Smooth muscle cell (in vitro differentiated cells): ENCODE measurements around the gene SNRPD2. TPM values are rescaled to one million over a fixed set of nuclear protein-coding genes. Genes with fewer than 3 reads are reported as not detected.
"Not testable (repeated sequence)": the region's sequence is repeated elsewhere in the genome, so short reads cannot be mapped to it uniquely, and the experiment has no call there.

Source experiments
- DNase-seq: peaks from one replicate; lab custom pipeline; 2025; ENCODE audit not compliant: unreplicated experiment; lab: John Stamatoyannopoulos, UW
- H2AFZ ChIP-seq: fragments of 200-600 bp; sonication (generic); 2 replicates; pipeline ENCODE4 v1.6.0; 2016; ENCODE audit warnings: antibody characterized with exemption, low read depth, mild to moderate bottlenecking
- H3F3A ChIP-seq: fragments of 200-600 bp; sonication (generic); 2 replicates; pipeline ENCODE4 v1.6.0; 2017; ENCODE audit warnings: antibody characterized with exemption, low read depth
- H3K27ac ChIP-seq: fragments of 200-600 bp; sonication (generic); 2 replicates; pipeline ENCODE4 v1.5.1; 2016; ENCODE audit warnings: low read depth, mild to moderate bottlenecking
- H3K27me3 ChIP-seq: fragments of 200-600 bp; sonication (generic); 2 replicates; pipeline ENCODE4 v1.6.1; 2016; ENCODE audit warnings: low read depth, mild to moderate bottlenecking
- H3K36me3 ChIP-seq: fragments of 200-600 bp; sonication (generic); 2 replicates; pipeline ENCODE4 v1.5.1; 2016; ENCODE audit warnings: low read depth
- H3K4me1 ChIP-seq: fragments of 200-600 bp; sonication (generic); 2 replicates; pipeline ENCODE4 v1.5.1; 2016; ENCODE audit warnings: low read depth
- H3K4me2 ChIP-seq: fragments of 200-600 bp; sonication (generic); 2 replicates; pipeline ENCODE4 v1.6.0; 2016; ENCODE audit warnings: mild to moderate bottlenecking
- H3K4me3 ChIP-seq: fragments of 200-600 bp; sonication (generic); 2 replicates; pipeline ENCODE4 v1.5.1; 2016; ENCODE audit warnings: mild to moderate bottlenecking
- H3K79me2 ChIP-seq: fragments of 200-600 bp; sonication (generic); 2 replicates; pipeline ENCODE4 v1.6.0; 2016; ENCODE audit warnings: low read depth, mild to moderate bottlenecking
- H3K9ac ChIP-seq: fragments of 200-600 bp; sonication (generic); 2 replicates; pipeline ENCODE4 v1.6.0; 2016; ENCODE audit warnings: low read depth
- H3K9me3 ChIP-seq: fragments of 200-600 bp; sonication (generic); replicated peaks from 2 replicates; pipeline ENCODE4 v1.5.1; 2016; ENCODE audit warnings: low read depth
- H4K20me1 ChIP-seq: fragments of 200-600 bp; sonication (generic); 2 replicates; pipeline ENCODE4 v1.6.0; 2016; ENCODE audit warnings: low read depth
- CTCF ChIP-seq: fragments of 200-600 bp; sonication (generic); IDR thresholded peaks from 2 replicates; pipeline ENCODE4 v1.5.1; 2017; ENCODE audit warnings: borderline replicate concordance, mild to moderate bottlenecking, antibody characterized with exemption; ENCODE audit not compliant: insufficient read depth, poor library complexity, severe bottlenecking
- WGBS: methylation state at CpG from one replicate; pipeline ENCODE4 v1.1.7; 2016; ENCODE audit warnings: low lambda C conversion rate; 5-methylcytosine and 5-hydroxymethylcytosine counted together
- polyA plus RNA-seq: library from polyadenylated mRNA; unstranded; fragments of >200 nt; fragmentation: Nextera tagmentation; extraction: Ambion mirVana; gene quantifications from 2 replicates; pipeline ENCODE4 v1.2.1, GENCODE V29; 2016
- total RNA-seq: library from RNA; depleted of rRNA; stranded (reverse); fragments of >200 nt; gene quantifications from 2 replicates; pipeline ENCODE4 v1.2.3, GENCODE V29; 2014

The SNRPD2 gene
- total and polyA plus RNA-seq, 2 experiments from 2014 or later: 234 to 690 TPM

- Histone ChIP-seq H3K4me1 (peaks cover 6% of the 10 kb centered on the region), H3K9ac (no peak overlapping the region), H2AFZ (no peak overlapping the region), H3K4me2 (no peak overlapping the region), H3F3A (peaks cover 5% of the 10 kb centered on the region), H3K79me2 (peaks cover 19% of the 10 kb centered on the region), H4K20me1 (no peaks in the 10 kb centered on the region), H3K27me3 (no peaks in the 10 kb centered on the region), H3K9me3 (no peaks in the 10 kb centered on the region), H3K27ac (no peak overlapping the region), H3K36me3 (no peaks in the 10 kb centered on the region), H3K4me3 (no peak overlapping the region)
- DNase-seq: no peak
- TF ChIP-seq CTCF: no peak
- 99% methylated on average over 9 of the region's 9 CpGs for WGBS
Observed at GRCh38 chr19:45687599-45687998, 4.2 kb downstream of the SNRPD2 start.

GRCh38 chr19:45685045-45685444 is 6.7 kb downstream of the SNRPD2 start:
- not testable (repeated sequence) for H4K20me1 ChIP-seq, DNase-seq, H3K27me3 ChIP-seq, H3K79me2 ChIP-seq, H3K9me3 ChIP-seq, H3K4me3 ChIP-seq, H3K4me2 ChIP-seq, H3K4me1 ChIP-seq, H2AFZ ChIP-seq, H3K9ac ChIP-seq, H3K27ac ChIP-seq, H3K36me3 ChIP-seq, H3F3A ChIP-seq
- over 99% methylated on average over 11 of the region's 11 CpGs for WGBS

GRCh38 chr19:45682908-45683307 is 8.8 kb downstream of the SNRPD2 start:
- H3K27ac ChIP-seq: no peak overlapping the region
- no peak overlapping the region for H3K4me3 ChIP-seq
- H3K27me3 ChIP-seq: no peaks in the 10 kb centered on the region
- H3F3A ChIP-seq: peaks cover 5% of the 10 kb centered on the region
- DNase-seq: no peak
- H3K36me3 ChIP-seq: no peaks in the 10 kb centered on the region
- no peak overlapping the region for H3K9ac ChIP-seq
- no peak for TF ChIP-seq CTCF
- H3K4me2 ChIP-seq: no peak overlapping the region
- no peak overlapping the region for H2AFZ ChIP-seq
- H3K79me2 ChIP-seq: no peaks in the 10 kb centered on the region
- peaks cover 2% of the 10 kb centered on the region for H3K4me1 ChIP-seq
- 87% methylated on average over 5 of the region's 5 CpGs for WGBS
- no peaks in the 10 kb centered on the region for H4K20me1 ChIP-seq
- H3K9me3 ChIP-seq: no peaks in the 10 kb centered on the region

- Histone ChIP-seq H3K27me3 (no peaks in the 10 kb centered on the region), H3K4me1 (peaks cover 6% of the 10 kb centered on the region), H3K36me3 (no peaks in the 10 kb centered on the region), H2AFZ (no peak overlapping the region), H3K4me3 (no peak overlapping the region), H3K9ac (no peak overlapping the region), H4K20me1 (no peaks in the 10 kb centered on the region), H3F3A (no peaks in the 10 kb centered on the region), H3K79me2 (no peaks in the 10 kb centered on the region), H3K27ac (no peak overlapping the region), H3K4me2 (no peak overlapping the region), H3K9me3 (no peaks in the 10 kb centered on the region)
- DNase-seq: no peak
- no peak for TF ChIP-seq CTCF
- WGBS: 85% methylated on average over 8 of the region's 8 CpGs
Observed at GRCh38 chr19:45682117-45682516, 9.6 kb downstream of the SNRPD2 start.
